ENCODE results near the gene SRM.

DNA sequence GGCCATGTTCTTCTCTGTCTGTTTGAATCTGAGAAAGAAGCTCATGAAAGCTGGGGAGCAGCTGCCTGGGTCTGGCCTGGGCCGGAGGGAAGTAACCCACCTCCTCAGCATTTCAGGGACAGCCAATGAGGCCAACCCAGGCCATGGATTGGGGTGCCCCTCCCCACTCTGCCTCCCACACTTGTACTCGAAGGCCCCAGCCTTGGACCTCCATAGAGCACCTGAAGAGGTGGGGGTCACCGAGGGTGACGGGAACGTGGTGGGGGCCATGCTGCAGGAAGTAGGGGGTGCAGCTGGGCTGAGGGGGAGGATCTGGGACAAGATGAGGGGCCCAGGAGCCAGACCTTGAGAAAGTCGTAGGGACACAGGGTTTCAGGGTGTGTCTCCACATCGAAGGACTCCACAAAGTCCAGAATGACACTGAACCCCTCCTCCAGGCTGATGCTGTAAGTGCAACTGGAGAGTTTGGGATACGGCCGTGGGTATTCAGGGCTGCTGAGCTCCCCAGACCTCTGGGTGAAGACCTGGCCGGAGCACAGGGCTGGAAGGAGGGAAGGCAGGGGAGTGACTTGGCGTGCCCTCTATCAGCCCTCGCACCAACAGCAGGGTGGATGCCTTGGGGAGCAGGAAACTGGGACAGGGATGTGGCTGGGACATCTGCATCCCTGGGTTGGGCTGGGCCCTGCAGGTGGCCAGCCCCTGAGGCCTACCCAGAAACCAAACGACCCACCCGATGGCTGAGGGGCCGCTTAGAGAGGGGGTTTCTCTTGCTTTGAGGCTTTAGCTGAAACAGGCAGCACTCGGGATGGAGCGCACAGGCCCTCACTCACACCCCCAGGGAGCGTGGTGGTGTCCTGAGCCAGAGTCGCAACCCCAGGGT, 16.6 kb downstream of the SRM start:
- TF ChIP-seq, protein P1, sequence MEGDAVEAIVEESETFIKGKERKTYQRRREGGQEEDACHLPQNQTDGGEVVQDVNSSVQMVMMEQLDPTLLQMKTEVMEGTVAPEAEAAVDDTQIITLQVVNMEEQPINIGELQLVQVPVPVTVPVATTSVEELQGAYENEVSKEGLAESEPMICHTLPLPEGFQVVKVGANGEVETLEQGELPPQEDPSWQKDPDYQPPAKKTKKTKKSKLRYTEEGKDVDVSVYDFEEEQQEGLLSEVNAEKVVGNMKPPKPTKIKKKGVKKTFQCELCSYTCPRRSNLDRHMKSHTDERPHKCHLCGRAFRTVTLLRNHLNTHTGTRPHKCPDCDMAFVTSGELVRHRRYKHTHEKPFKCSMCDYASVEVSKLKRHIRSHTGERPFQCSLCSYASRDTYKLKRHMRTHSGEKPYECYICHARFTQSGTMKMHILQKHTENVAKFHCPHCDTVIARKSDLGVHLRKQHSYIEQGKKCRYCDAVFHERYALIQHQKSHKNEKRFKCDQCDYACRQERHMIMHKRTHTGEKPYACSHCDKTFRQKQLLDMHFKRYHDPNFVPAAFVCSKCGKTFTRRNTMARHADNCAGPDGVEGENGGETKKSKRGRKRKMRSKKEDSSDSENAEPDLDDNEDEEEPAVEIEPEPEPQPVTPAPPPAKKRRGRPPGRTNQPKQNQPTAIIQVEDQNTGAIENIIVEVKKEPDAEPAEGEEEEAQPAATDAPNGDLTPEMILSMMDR (IDR thresholded peaks at IDR 0.05), result no peak
- TF ChIP-seq POLR2A (IDR thresholded peaks at IDR 0.05; ENCODE audit: low read depth), result no peak

All from esophagus muscularis mucosa (tissue), 3 donors.